H4 (cell line): ENCODE measurements around the gene NCOA3. TPM values are rescaled to one million over a fixed set of nuclear protein-coding genes. Genes with fewer than 3 reads are reported as not detected.

Experiments
- DNase-seq: peaks from one replicate; pipeline ENCODE4 v3.0.0-alpha.2; 2015; ENCODE audit warnings: low spot score
- total RNA-seq: library from RNA; depleted of rRNA; stranded (reverse); fragments of >200 nt; shearing (Covaris generic); gene quantifications from 2 replicates; pipeline ENCODE4 v1.2.3, GENCODE V29; 2014

Gene NCOA3
- total RNA-seq, 1 experiment from 2014 or later: 12.3 TPM

DNA sequence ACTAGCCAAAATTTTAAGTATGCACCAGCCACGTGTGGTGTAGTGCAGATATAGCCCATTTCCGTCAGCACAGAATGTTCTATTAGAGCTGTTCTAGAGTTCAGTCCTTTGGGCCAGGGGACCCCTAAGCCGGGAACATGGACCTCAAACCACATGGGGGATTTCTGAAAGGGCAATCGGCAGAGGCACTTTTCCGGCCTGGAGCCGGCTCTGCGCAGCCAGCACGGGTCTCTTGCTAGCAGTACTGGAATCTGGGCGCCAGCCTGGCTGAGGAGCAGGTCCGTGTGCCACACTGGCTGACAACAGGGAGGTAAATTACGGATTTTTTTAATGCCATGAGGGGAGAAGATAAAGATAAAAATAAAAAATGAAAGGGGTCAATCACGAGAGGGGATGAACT is 163.1 kb downstream of the NCOA3 start:
- DNase-seq: no peak

DNA sequence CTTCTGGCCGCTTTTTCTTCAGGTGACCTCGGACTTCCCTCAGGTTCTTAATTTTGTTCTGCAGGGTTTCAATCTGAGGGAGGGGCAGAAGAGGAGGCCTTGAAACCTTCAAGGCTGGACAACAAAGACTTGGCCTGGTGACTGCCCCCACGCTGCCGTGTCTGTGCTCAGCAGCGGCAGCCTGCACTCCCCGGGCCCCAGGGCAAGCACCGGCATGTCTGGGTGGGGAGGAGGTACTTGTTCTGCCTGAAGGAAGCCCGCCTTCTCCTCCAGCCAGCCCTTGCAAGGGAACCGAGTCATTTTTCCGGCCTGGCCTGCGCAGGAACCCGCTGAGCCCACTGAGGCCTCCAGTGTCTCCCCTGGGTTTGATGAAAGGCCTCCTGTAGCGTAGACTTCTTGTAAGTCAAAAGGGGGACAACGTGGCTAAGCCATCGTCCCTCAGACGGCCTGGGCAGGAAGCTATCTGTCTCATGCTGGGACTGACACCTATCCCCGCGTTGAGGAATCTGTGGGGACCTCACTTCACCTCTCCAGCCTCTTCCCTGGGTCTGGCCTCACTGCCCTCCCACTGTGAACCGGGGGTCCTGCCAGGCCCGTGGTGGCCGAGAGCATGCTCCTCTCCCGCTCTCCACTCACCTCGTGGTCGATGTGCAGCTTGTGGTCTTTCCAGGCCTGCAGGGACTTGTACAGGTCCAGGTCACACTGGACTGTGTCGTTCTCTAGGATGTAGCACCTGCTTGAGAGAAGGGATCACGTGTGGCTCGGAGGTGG is 163.7 kb downstream of the NCOA3 start:
- DNase-seq: no peak

DNA sequence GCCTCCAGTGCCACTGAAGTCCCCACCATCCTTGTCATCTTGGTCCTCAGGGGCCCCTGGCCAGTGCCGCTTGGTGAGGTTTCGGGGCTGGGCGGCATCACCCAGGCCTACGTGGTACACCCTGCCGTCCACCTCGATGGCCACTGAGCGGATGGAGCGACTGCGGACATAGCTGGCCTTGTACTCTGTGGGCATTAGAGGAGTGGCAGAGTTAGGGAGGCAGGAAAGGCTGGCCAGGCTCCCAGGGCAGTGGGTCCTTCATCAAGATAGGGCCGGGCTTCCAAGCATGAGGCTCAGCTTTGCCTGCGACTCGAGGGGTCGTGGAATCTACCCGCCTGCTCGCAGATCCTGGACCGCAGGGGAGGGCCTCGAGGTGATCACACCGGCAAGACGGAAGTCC is 164.6 kb downstream of the NCOA3 start:
- DNase-seq: no peak

DNA sequence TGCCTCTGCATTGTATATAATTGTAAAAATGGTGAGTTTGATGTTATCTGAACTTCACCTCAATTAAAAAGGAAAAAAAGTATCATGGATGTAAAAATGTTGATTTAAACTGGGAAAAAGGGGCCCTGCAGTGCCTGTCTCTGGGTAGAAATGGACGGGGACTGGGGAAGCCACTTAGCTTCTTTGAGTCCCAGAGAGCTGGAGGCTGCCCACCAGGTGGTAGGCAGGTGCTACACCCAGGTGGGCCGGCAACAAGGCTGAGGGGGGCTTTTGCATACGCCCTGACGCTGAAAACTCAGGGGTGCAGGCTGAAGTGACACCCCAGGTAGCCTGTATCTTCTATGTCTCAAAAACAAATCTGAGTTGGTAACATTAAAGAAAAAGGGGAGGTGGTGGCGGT is 165.4 kb downstream of the NCOA3 start:
- DNase-seq: no peak

DNA sequence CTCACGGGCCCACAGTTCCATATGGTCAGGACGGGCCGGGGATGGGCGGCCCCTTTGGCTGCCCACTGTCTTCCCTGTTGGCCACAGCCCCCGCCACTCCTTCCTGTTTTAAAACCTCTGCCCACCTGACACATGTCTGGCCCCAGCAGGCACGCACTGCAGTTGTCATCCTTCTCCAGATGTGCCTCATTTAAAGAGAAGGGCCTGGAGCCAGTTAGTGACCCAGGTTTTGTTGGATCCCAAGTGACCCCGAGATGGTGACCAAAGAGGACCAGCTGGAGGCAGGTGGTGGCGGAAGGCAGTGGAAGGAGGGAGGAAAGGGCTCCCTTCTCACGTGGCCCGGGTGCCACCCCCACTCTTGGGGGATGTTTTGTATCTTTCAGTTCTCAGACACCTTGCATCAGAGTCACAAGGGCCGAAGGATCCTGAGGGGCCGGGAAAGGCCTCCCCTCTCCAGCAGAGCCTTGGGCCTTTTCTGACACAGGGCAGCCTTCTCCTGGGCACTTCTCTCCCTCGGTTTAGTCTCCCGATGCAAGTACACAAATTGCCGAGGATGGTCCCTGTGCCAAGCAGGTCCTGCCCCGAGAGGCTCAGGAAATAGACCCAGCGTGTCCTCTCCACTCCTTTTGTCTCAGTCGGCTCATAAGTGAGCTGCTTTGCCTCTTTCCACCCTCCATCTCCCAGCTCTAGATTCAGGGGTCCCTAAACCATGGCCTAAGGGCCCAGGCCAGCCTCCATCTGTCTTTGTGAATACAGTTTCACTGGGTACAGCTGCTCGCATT is 166.0 kb downstream of the NCOA3 start:
- no peak for DNase-seq

DNA sequence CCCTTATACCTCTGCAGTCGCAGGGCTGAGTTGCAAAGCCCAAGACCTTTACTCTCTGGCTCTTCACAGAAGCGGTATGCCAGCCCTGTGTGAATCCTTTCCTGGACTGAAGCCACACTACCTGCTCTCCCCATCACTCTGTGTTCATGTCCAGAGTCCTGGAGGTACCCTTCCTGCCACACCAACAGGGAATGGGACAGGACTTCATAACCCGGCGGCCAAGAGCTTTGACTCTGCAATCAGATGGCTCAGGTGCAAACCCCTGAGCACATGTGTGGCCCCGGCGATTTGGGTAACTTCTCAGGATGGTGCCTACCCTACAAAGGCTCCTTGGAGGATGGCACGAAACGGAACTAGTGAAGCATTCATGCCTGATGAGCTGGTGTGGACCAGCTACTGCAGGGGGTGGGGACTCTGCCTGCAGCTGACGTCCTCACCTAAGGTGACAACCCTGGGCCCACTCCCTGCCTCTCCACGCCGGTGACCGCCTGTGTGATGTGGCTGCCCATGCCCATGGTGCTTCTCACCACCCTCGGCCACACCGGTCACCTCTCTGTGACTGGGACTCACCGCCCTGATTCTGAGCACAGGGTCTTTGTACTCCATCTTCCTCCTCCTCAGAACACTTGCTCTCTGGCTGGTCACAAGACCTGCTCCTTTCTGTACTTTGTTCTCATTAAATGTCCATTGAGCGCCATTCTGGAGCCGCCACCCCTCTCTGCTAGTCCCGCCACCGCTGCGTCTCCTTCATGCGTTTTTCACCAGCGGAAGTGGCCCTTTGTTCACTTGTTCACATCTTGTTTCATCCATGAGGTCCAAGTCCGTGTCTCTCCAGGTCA is 166.8 kb downstream of the NCOA3 start:
- DNase-seq: no peak

DNA sequence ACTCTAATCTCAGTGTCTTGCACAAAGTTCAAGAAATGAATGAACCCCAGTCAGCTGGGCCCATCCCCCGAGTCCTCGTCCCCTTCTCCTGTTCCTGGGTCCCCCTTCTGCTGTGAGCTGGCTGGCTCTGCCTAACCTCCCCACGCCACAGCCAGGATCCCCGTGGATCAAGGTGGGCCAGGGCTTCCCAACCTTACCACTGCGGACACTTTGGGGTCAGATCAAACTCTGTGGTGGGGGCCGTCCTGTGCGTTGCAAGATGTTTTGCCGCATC is 167.4 kb downstream of the NCOA3 start:
- DNase-seq: no peak

DNA sequence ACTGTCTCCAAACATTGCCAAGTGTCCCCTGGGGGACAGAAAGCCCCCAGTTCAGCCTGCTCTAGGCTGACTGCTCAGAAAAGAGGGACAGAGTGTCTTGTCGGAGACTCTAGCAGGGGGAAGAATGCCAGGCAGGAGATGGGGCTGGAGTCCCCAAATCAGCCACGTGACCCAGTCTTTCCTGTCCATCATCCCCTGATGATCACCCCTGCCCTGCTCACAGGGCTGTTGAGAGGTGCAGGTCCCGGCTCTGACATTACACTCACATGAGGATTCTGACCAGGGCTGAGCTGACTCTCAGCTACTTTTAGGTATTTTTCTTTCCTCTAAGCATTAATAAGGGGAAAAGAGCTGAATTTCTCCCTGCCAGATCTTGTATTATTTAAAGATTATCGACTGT is 167.8 kb downstream of the NCOA3 start:
- no peak for DNase-seq

DNA sequence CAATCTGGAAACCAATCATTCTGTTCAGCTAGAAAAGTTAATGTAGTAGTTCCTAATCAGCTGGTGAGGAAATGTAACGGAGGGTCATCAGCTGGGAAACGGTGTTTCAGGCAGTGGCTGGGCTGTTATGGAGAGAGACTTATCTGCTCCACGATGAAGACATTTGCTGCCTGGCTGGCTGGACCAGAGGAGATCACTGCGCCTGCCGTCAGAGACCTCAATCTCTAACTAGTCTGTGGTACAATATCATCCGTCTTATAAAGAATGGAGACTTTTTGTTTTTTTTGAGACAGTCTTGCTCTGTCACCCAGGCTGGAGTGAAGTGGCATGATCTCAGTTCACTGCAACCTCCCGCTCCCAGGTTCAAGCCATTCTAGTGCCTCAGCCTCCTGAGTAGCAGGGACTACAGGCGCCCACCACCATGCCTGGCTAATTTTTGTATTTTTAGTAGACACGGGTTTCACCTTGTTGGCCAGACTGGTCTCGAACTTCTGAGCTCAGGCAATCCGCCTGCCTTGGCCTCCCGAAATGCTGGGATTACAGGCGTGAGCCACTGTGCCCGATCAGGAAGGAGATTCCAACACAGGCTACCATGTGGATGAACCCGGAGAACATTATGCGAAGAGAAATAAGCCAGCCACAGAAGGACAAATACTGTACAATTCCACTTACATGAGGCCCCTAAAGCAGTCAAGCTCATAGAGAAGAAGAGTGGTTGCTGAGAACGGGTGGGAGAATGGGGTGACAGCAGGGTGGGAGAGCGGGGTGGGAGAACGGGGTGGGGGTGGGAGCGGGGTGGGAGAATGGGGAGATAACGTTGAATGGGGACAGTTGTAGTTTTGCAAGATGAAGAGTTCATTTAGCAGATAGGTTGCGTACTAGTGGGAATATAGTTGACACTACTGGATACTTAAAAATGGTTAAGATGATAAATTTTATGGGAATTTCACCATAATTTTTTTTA is 168.5 kb downstream of the NCOA3 start:
- DNase-seq: no peak

DNA sequence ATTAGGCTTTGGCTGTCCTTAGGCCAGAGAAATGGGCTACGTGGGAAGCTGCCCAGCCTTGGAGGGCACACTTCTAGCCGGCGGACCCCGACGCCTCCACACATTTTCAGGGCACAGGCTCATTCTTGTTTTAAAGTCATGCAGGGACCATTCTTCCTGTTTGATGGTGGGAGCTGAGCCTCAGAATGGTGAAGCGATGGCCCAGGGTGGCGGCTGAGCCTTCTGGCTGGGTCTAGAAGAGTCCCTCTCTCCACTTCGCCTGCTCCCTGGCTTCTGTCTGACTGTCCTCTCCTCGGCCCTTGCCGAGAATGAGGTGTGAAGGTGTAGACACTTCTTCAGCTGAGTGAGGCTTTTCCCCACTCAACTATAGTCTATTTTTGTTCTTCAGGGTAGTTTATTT is 169.2 kb downstream of the NCOA3 start:
- DNase-seq: no peak

DNA sequence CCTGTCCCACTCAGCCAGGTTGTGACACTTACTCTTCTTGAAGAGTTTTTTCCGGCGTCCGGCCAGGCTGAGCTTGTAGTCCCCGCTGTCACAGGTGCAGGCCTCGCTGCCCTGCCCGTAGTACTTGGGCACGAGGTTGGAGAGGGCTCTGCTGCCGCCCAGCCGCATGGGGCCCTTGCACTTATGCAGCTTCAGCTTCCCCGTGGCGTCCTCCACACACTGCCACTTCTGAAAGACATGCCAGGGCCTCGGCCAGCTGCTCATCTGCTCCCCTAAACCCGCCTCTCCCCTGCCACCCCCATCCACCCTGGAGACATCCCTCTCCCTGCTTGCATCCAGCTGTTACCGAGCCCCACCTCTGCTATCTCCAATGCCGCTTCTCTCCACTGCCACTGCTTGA is 170.5 kb downstream of the NCOA3 start:
- no peak for DNase-seq

DNA sequence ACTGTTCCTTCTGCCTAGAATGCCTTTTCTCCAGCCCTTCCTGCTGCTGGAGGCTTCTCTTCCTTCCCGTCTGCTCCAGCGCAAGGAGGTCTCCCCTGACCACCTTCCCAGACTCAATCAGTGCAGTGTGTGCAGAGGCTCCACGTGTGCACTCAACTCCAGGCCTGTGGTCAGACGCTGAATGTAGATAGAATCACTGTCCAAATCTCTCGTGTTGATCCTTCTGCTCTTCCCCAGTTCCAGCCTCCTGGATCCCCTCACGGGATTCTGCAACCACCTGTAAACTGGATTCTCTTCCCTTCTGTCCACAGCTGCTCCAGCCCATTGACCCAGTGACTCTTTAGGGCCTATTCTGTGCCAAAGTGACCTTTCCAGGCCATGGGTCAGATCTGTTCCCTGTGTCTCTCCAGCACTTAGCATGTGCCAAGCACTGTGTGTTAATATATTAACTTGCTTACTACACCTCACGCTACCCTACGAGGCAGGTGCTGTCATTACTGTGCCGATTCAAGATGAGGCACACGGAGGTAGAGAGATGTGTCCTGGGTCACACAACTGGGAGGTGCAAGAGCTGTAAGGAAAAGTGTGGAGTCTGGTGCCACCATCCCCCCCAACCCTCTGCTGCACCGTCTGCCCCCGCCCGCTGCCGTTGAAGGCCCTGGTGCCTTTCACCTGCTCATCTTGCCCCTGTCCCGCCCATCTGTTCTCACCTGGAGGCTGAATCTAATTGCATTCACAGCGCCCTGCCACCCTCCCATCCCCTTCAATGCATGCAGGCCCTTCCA is 171.4 kb downstream of the NCOA3 start:
- no peak for DNase-seq

DNA sequence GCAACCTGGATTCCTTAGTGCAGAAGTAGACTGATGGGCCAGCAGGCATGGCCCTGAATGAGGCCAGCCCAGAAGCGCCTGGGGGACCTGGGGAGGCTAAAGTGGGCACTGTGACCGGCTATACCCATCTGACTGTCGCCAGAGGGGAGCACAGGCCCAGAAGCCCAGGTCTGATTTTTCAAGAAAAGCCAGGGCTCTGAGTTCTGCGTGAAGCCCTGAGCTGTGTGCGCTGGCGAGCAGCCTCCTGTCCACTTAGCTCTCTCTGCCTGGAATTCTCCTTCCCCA is 171.9 kb downstream of the NCOA3 start:
- no peak for DNase-seq

DNA sequence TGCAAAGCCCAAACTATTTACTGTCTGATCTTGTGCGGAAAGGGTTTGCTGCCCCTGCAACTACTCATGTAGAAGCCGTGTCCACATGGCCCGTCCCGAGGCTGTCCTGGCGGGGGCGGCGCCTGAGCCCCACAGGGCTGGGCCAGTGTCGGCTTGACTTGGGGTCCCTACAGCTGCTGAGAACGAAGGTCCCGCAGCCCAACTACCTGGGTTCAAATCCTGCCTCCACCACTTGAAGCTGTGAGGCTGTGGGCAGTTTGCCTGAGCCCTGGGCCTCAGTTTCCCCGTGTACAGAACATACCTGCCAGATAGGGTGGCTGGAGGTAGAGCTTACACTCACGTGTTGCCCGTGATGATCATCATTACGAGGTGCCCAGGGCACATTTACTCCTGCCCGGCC is 172.5 kb downstream of the NCOA3 start:
- no peak for DNase-seq

DNA sequence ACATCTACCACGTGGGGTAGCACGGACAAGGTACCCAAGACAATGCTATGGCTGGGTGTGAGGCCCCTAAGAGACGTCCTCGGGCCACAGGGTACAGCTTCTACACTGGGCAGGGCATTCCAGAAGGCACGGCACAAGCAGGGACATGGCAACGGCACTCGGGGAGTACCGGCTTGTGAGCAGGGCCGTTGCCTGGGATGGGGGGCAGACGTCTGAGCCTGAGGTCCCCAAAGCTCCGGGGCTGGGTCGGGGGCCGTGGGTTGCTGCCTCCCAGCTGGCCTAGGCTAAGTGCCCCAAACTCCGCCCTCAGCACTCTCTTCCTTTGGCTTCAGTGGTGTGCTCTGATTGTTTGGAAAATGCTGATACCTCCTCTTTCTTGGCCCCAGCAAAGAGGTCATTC is 173.0 kb downstream of the NCOA3 start:
- DNase-seq: no peak

DNA sequence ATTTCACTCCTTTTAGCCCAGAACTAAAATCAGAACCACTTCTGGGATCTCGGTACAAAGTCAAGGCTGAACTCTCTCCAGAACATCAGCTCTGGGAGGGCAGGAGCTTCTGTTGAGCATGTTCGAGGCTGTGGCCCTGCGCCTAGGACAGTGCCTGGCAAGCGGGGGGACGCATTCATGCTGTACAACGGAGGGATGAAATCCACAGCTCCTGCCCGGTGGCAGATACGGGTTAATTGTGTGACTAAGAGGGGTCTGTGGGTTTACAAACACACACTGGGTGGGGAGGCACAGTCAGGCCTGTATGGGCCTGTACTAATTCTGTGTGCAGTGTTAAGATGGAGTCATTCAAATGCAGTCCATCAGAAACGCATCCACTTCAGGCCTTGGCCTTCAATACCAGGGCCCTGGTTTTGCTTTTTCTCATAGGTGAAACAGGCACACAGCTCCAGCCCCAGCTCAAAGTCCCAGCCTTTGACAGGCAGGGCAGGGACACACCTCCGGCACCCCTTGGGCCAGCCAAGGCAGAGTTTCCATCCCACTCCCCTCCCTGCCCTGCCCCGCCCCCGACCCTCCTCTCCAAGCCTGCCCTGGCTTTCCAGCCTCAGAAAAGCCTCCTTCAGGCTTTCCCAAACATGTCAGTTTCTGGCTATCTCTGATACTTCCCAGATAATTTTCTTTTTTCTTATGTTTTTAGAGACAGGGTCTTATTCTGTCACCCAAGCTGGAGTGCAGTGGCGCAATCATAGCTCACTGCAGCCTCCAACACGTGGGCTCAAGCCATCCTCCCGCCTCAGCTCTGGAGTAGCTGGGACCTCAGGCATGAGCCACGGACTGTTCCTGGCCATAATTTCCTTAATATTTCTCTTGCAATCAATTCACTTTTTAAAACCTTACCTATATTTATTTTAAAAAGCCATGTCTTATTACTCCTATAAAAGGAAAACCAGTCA is 173.8 kb downstream of the NCOA3 start:
- no peak for DNase-seq

DNA sequence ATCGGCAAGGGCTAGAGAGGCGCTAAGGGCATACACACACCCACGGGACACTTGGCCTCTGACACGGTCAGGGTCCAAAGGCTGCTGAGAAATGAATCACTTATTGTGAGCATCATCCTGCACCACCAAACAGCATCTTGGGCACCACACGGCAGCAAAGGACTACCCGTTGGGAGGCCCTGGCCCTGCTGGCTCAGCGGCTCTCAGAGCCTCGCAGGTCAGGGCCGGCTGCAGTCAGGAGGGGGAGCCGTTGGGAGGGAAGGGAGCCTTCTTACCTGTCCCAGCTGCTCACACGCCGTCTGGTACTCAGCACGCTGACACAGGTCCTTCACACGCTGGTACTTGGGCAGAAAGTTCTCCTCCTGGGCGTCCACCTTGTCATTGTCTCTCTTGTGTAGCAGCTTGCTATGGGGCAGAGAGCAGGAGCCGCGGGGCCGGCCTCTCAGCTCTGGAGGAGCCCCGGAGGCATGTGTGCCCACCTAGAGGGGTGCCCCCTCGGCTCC is 174.6 kb downstream of the NCOA3 start:
- no peak for DNase-seq

DNA sequence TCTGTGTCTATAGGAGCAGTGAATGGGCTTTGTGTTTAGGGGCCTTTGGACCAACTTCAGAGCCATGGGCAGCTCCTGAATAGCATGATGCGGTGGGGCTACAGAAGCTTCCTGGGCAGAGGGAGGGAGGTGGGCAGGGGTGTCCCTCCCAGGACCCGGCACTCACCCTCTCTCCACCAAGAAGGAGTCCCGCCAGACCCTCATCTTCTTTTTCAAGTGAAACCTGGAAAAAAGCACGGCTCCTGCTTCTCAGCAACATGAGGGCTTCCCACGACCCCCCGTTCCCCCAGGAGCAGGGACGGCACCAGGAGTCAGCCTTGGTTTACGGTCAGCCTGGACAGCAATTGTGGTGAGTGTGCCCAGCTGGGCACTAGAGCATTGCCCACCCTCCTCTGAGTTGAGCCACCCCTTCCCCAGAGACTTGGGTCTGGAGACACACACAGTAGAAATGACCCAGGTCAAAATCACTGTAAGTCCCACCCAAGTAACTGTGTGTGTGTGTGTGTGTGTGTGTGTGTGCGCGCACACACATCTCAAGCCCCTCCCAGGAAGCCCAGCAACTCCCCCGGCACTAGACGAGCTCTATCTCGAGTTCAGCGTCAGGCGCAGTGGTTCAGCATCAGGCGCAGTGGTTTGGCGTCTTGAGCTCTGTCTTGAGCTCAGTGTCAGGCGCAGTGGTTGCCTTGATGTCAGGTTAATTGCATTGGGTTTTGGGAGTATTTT is 175.4 kb downstream of the NCOA3 start:
- no peak for DNase-seq
